GM21447 (cell line): ENCODE results near the gene SAMD9L.
A peak's percentile ranks its signal among the peaks of the same experiment; 100 is the strongest.
"Not testable (repeated sequence)": the region's sequence is repeated elsewhere in the genome, so short reads cannot be mapped to it uniquely, and the experiment has no call there.

ENCODE experiments used
- ATAC-seq: cut with Tn5 transposase; IDR thresholded peaks from one replicate; pipeline ENCODE4 v1.9.1; 2021; ENCODE audit not compliant: unreplicated experiment

Gene SAMD9L

GRCh38 chr7:93146472-93147141, 1.6 kb downstream of the SAMD9L start:
- peak; percentile 43 for ATAC-seq

GRCh38 chr7:93146036-93146435, 2.1 kb downstream of the SAMD9L start:
- ATAC-seq: no peak

GRCh38 chr7:93145354-93145753, 2.8 kb downstream of the SAMD9L start:
- no peak for ATAC-seq

- ATAC-seq: no peak
Measured at GRCh38 chr7:93142127-93142526, 6.1 kb downstream of the SAMD9L start.

GRCh38 chr7:93140582-93141191, 7.5 kb downstream of the SAMD9L start:
- no peak for ATAC-seq

- no peak for ATAC-seq
Measured at GRCh38 chr7:93138576-93138975, 9.6 kb downstream of the SAMD9L start.

- no peak for ATAC-seq
Measured at GRCh38 chr7:93133005-93133404, 15.2 kb downstream of the SAMD9L start.

GRCh38 chr7:93132216-93132615, 16.0 kb downstream of the SAMD9L start:
- ATAC-seq: no peak

- not testable (repeated sequence) for ATAC-seq
Measured at GRCh38 chr7:93126954-93127353, 21.2 kb downstream of the SAMD9L start.

- ATAC-seq: not testable (repeated sequence)
Measured at GRCh38 chr7:93123532-93123931, 24.7 kb downstream of the SAMD9L start.

GRCh38 chr7:93120592-93121549, 27.3 kb downstream of the SAMD9L start:
- ATAC-seq: no peak

- ATAC-seq: no peak
Measured at GRCh38 chr7:93119191-93119905, 28.8 kb downstream of the SAMD9L start.

GRCh38 chr7:93117852-93118530, 30.2 kb downstream of the SAMD9L start, which contains the start of gene SAMD9:
TSS of gene SAMD9 (minus strand) at chr7:93117979. CDS start at chr7:93106097, 11,882 bp downstream.
- peak; percentile 100 for ATAC-seq

- no peak for ATAC-seq
Measured at GRCh38 chr7:93117327-93117726, 30.9 kb downstream of the SAMD9L start.

GRCh38 chr7:93115796-93116195, 32.4 kb downstream of the SAMD9L start:
- ATAC-seq: no peak

GRCh38 chr7:93108003-93108402, 40.2 kb downstream of the SAMD9L start:
- no peak for ATAC-seq

GRCh38 chr7:93097388-93097787, 50.8 kb downstream of the SAMD9L start:
- ATAC-seq: no peak

GRCh38 chr7:93092757-93093370, 55.3 kb downstream of the SAMD9L start:
- no peak for ATAC-seq
